ENCODE measurements around the gene TNFRSF4.

- TF ChIP-seq, protein P1, sequence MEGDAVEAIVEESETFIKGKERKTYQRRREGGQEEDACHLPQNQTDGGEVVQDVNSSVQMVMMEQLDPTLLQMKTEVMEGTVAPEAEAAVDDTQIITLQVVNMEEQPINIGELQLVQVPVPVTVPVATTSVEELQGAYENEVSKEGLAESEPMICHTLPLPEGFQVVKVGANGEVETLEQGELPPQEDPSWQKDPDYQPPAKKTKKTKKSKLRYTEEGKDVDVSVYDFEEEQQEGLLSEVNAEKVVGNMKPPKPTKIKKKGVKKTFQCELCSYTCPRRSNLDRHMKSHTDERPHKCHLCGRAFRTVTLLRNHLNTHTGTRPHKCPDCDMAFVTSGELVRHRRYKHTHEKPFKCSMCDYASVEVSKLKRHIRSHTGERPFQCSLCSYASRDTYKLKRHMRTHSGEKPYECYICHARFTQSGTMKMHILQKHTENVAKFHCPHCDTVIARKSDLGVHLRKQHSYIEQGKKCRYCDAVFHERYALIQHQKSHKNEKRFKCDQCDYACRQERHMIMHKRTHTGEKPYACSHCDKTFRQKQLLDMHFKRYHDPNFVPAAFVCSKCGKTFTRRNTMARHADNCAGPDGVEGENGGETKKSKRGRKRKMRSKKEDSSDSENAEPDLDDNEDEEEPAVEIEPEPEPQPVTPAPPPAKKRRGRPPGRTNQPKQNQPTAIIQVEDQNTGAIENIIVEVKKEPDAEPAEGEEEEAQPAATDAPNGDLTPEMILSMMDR (IDR thresholded peaks at IDR 0.05), result no peak
- no peak for TF ChIP-seq POLR2AphosphoS5 (IDR thresholded peaks at IDR 0.05)
- TF ChIP-seq POLR2A (IDR thresholded peaks at IDR 0.05), result no peak
- no peak for TF ChIP-seq EP300 (IDR thresholded peaks at IDR 0.05)
Measured at GRCh38 chr1:1205769-1206375, 8.1 kb downstream of the TNFRSF4 start.
